ENCODE data around the gene YTHDC1.
A peak's percentile ranks its signal among the peaks of the same experiment; 100 is the strongest.

The YTHDC1 gene

DNA sequence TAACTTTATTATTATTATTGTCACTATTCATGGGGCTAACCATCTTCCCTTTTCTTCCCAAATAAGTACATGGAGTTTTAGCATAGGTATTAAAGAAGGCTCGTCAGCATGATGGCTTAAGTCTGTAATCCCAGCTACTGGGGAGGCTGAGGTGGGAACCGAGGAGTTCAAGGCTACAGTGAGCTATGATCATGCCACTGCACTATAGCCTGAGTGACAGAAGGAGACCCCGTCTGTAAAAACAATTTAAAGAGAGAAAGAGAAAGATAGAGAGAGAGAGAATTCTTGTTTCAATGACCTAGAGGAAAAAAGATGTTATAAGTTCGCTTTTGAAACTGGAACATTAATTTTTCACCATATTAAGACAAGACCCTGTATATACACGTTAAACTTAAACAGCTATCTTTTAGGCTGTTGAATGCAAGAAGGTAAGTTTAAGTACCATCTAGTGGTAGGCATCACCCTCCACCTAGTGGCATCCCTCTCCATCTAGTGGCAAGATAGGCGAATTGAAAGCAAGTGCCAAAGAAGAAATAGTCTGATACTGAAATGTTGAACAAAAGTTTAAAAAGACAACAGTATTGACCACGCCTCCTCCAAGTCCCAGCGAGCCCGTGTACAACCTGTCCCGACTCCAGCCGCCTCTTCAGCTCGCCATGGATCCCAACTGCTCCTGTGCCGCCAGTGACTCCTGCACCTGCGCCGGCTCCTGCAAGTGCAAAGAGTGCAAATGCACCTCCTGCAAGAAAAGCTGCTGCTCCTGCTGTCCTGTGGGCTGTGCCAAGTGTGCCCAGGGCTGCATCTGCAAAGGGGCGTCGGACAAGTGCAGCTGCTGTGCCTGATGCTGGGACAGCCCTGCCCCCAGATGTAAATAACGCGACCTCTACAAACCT is 26.0 kb upstream of the YTHDC1 start:
- Histone ChIP-seq H3K23ac (ENCODE audit: low read length) (no peak overlapping the region), H4K8ac (ENCODE audit: low read depth, low read length) (no peak overlapping the region), H3K27ac (ENCODE audit: low read depth, low read length) (no peak overlapping the region), H4K5ac (ENCODE audit: low read length) (no peak overlapping the region), H3K4me2 (ENCODE audit: low read length) (peak overlapping the region; percentile 25), H3K56ac (ENCODE audit: low read length) (peak overlapping the region; percentile 54), H3K36me3 (ENCODE audit: control insufficient read depth, insufficient read depth, low read length) (no peaks in the 10 kb centered on the region), H2BK5ac (ENCODE audit: low read length) (no peak overlapping the region), H2AK5ac (ENCODE audit: low read length) (no peak overlapping the region), H2BK15ac (replicated peaks; ENCODE audit: low read depth) (no peak overlapping the region), H3K4me1 (ENCODE audit: control insufficient read depth, low read depth, low read length) (no peaks in the 10 kb centered on the region), H3K79me2 (ENCODE audit: control insufficient read depth, insufficient read depth, low read length) (no peaks in the 10 kb centered on the region), H3K79me1 (ENCODE audit: low read length) (no peaks in the 10 kb centered on the region), H3K4ac (ENCODE audit: low read depth, low read length) (peak overlapping the region; percentile 55), H3K4me3 (ENCODE audit: low read length) (no peak overlapping the region), H2BK120ac (ENCODE audit: low read depth, low read length) (no peak overlapping the region), H3K27me3 (ENCODE audit: insufficient read depth, low read length, poor library complexity) (no peaks in the 10 kb centered on the region), H3K9ac (ENCODE audit: low read length) (peak overlapping the region; percentile 18), H3K18ac (ENCODE audit: low read length) (no peak overlapping the region)
- peak; percentile 82 for DNase-seq
- WGBS (ENCODE audit: extremely low coverage, insufficient coverage, low lambda C conversion rate), result no CpG with 5 or more reads among the region's 19 CpGs

DNA sequence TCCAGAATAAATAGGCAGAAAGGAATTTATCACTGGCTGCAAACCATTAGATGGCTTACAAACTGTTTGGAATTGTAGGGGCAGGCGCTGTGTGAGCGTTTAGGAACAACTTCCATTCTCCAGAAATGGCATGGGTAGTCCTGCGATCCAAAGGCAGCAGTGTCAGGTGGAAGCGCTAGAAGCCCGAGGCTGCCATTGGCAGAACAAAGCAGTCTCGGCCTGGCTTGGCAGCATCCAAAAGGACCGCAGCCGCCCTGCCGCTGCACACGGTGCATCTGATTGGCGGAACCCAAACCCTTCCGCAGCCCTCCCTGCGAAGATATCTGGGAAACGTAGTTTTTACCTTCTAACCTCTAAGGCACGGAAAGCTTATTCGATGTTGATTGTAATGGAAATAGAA is 23.6 kb upstream of the YTHDC1 start:
- no peak overlapping the region for H3K27ac ChIP-seq (ENCODE audit: low read depth, low read length)
- H3K27me3 ChIP-seq (ENCODE audit: insufficient read depth, low read length, poor library complexity), result no peaks in the 10 kb centered on the region
- H4K5ac ChIP-seq (ENCODE audit: low read length), result no peak overlapping the region
- H3K79me1 ChIP-seq (ENCODE audit: low read length), result no peaks in the 10 kb centered on the region
- H3K4me3 ChIP-seq (ENCODE audit: low read length), result no peak overlapping the region
- H3K23ac ChIP-seq (ENCODE audit: low read length), result no peak overlapping the region
- no peaks in the 10 kb centered on the region for H3K79me2 ChIP-seq (ENCODE audit: control insufficient read depth, insufficient read depth, low read length)
- peak overlapping the region; percentile 45 for H3K4me2 ChIP-seq (ENCODE audit: low read length)
- H2BK5ac ChIP-seq (ENCODE audit: low read length), result no peak overlapping the region
- H3K4ac ChIP-seq (ENCODE audit: low read depth, low read length), result no peak overlapping the region
- H3K56ac ChIP-seq (ENCODE audit: low read length), result peak overlapping the region; percentile 54
- peak overlapping the region; percentile 41 for H3K9ac ChIP-seq (ENCODE audit: low read length)
- no peaks in the 10 kb centered on the region for H3K36me3 ChIP-seq (ENCODE audit: control insufficient read depth, insufficient read depth, low read length)
- no peak overlapping the region for H2BK120ac ChIP-seq (ENCODE audit: low read depth, low read length)
- no peak overlapping the region for H3K18ac ChIP-seq (ENCODE audit: low read length)
- peak; percentile 92 for DNase-seq
- no peak overlapping the region for H2BK15ac ChIP-seq (replicated peaks; ENCODE audit: low read depth)
- H2AK5ac ChIP-seq (ENCODE audit: low read length), result no peak overlapping the region
- no peaks in the 10 kb centered on the region for H3K4me1 ChIP-seq (ENCODE audit: control insufficient read depth, low read depth, low read length)
- H4K8ac ChIP-seq (ENCODE audit: low read depth, low read length), result no peak overlapping the region
- no CpG with 5 or more reads among the region's 16 CpGs for WGBS (ENCODE audit: extremely low coverage, insufficient coverage, low lambda C conversion rate)

DNA sequence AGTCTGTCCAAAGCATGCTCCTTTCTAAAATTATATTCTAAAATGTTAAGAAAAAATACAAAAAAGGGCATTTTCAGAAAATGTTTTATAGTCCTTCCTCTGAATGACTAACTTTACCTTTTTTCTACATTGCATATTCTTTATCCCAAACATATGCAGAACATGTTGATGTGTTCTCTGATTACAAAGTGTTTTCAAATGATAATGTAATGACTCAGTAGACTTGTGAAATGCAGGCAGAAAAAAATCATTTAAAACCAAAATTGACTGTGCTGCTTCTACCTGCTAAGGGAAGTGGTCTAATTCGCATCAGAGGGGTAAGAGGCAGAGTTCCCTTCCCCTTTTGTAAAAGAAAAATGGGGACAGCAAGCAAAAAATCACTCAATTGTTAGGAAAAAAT is 22.7 kb upstream of the YTHDC1 start:
- peak overlapping the region; percentile 4 for H3K56ac ChIP-seq (ENCODE audit: low read length)
- WGBS (ENCODE audit: extremely low coverage, insufficient coverage, low lambda C conversion rate), result no CpG with 5 or more reads among the region's 1 CpG
- peak overlapping the region; percentile 51 for H3K18ac ChIP-seq (ENCODE audit: low read length)
- no peak overlapping the region for H3K4ac ChIP-seq (ENCODE audit: low read depth, low read length)
- no peaks in the 10 kb centered on the region for H3K79me2 ChIP-seq (ENCODE audit: control insufficient read depth, insufficient read depth, low read length)
- no peak overlapping the region for H3K4me2 ChIP-seq (ENCODE audit: low read length)
- H3K79me1 ChIP-seq (ENCODE audit: low read length), result no peaks in the 10 kb centered on the region
- no peak overlapping the region for H2AK5ac ChIP-seq (ENCODE audit: low read length)
- no peak overlapping the region for H2BK120ac ChIP-seq (ENCODE audit: low read depth, low read length)
- H2BK15ac ChIP-seq (replicated peaks; ENCODE audit: low read depth), result no peak overlapping the region
- H3K9ac ChIP-seq (ENCODE audit: low read length), result no peak overlapping the region
- no peaks in the 10 kb centered on the region for H3K27me3 ChIP-seq (ENCODE audit: insufficient read depth, low read length, poor library complexity)
- no peak overlapping the region for H2BK5ac ChIP-seq (ENCODE audit: low read length)
- no peak overlapping the region for H4K5ac ChIP-seq (ENCODE audit: low read length)
- H4K8ac ChIP-seq (ENCODE audit: low read depth, low read length), result no peak overlapping the region
- no peaks in the 10 kb centered on the region for H3K36me3 ChIP-seq (ENCODE audit: control insufficient read depth, insufficient read depth, low read length)
- no peak overlapping the region for H3K4me3 ChIP-seq (ENCODE audit: low read length)
- H3K27ac ChIP-seq (ENCODE audit: low read depth, low read length), result peak overlapping the region; percentile 16
- DNase-seq, result peak; percentile 48
- H3K23ac ChIP-seq (ENCODE audit: low read length), result no peak overlapping the region
- H3K4me1 ChIP-seq (ENCODE audit: control insufficient read depth, low read depth, low read length), result no peaks in the 10 kb centered on the region

DNA sequence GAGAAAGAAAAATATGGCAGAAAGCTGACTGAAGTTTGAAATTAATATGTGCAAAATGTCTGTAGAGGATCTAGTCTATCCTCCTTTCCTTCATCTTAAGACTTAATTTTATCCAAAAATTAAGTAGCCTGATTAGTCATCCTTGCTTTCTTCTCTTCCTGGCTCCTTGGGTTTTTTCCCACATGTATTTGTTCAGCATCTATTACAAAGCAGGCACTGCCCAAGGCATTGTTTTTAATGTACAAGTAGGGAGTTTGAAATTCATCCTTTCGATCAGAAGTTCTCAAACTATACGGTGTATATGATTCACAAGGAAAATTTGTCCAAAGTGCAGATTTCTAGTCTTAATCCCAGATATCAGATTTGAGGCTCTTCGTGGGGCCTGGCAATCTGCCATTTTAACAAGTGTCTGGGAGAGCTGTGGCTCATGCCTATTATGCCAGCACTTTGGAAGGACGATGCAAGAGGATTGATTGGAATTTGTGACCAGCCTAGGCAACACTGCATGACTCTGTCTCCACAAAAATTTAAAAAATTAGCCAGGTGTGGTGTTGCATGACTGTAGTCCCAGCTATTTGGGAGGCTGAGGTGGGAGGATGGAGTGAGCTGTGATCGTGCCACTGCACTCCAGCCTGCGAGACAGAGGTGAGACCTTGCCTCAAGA is 19.4 kb upstream of the YTHDC1 start:
- Histone ChIP-seq H3K4me2 (ENCODE audit: low read length) (no peak overlapping the region), H4K5ac (ENCODE audit: low read length) (no peak overlapping the region), H3K23ac (ENCODE audit: low read length) (no peak overlapping the region), H3K27me3 (ENCODE audit: insufficient read depth, low read length, poor library complexity) (no peaks in the 10 kb centered on the region), H3K18ac (ENCODE audit: low read length) (no peak overlapping the region), H3K4me1 (ENCODE audit: control insufficient read depth, low read depth, low read length) (no peaks in the 10 kb centered on the region), H3K9ac (ENCODE audit: low read length) (no peak overlapping the region), H4K8ac (ENCODE audit: low read depth, low read length) (no peak overlapping the region), H3K36me3 (ENCODE audit: control insufficient read depth, insufficient read depth, low read length) (no peaks in the 10 kb centered on the region), H2AK5ac (ENCODE audit: low read length) (no peak overlapping the region), H3K27ac (ENCODE audit: low read depth, low read length) (no peak overlapping the region), H3K4me3 (ENCODE audit: low read length) (no peak overlapping the region), H3K79me2 (ENCODE audit: control insufficient read depth, insufficient read depth, low read length) (no peaks in the 10 kb centered on the region), H3K79me1 (ENCODE audit: low read length) (no peaks in the 10 kb centered on the region), H2BK120ac (ENCODE audit: low read depth, low read length) (no peak overlapping the region), H2BK5ac (ENCODE audit: low read length) (no peak overlapping the region), H2BK15ac (replicated peaks; ENCODE audit: low read depth) (peak overlapping the region; percentile 62), H3K56ac (ENCODE audit: low read length) (no peak overlapping the region), H3K4ac (ENCODE audit: low read depth, low read length) (no peak overlapping the region)
- peak; percentile 74 for DNase-seq
- no CpG with 5 or more reads among the region's 6 CpGs for WGBS (ENCODE audit: extremely low coverage, insufficient coverage, low lambda C conversion rate)

DNA sequence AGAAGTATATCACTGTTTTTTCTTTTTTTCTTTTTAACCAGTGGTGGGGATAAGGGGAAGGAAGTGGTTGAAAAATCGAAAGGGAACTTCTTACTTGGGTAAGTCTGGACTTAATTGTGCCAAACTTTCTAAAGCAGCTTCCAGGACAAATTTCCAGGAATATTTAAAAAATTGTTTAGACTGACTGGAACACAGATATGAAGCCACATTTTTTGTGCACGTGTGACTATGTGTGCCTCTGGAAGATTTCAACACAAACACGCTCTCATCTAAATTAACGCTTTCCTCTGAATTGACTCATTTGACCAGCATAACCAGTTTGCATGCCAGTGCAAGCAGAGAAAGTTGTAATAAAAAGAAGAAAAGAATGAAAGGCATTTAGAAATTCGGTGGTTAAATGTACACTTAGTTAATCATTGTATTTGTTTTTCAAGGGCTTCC is 18.8 kb upstream of the YTHDC1 start:
- no CpG with 5 or more reads among the region's 5 CpGs for WGBS (ENCODE audit: extremely low coverage, insufficient coverage, low lambda C conversion rate)
- H3K27ac ChIP-seq (ENCODE audit: low read depth, low read length), result no peak overlapping the region
- H3K4me2 ChIP-seq (ENCODE audit: low read length), result no peak overlapping the region
- no peaks in the 10 kb centered on the region for H3K79me1 ChIP-seq (ENCODE audit: low read length)
- no peak overlapping the region for H2BK5ac ChIP-seq (ENCODE audit: low read length)
- H3K36me3 ChIP-seq (ENCODE audit: control insufficient read depth, insufficient read depth, low read length), result no peaks in the 10 kb centered on the region
- no peak overlapping the region for H2BK15ac ChIP-seq (replicated peaks; ENCODE audit: low read depth)
- H4K5ac ChIP-seq (ENCODE audit: low read length), result no peak overlapping the region
- no peak for DNase-seq
- H3K4me1 ChIP-seq (ENCODE audit: control insufficient read depth, low read depth, low read length), result no peaks in the 10 kb centered on the region
- no peak overlapping the region for H3K4ac ChIP-seq (ENCODE audit: low read depth, low read length)
- no peak overlapping the region for H3K18ac ChIP-seq (ENCODE audit: low read length)
- H3K79me2 ChIP-seq (ENCODE audit: control insufficient read depth, insufficient read depth, low read length), result no peaks in the 10 kb centered on the region
- no peak overlapping the region for H4K8ac ChIP-seq (ENCODE audit: low read depth, low read length)
- no peak overlapping the region for H3K4me3 ChIP-seq (ENCODE audit: low read length)
- no peak overlapping the region for H3K23ac ChIP-seq (ENCODE audit: low read length)
- H3K56ac ChIP-seq (ENCODE audit: low read length), result no peak overlapping the region
- H3K27me3 ChIP-seq (ENCODE audit: insufficient read depth, low read length, poor library complexity), result no peaks in the 10 kb centered on the region
- no peak overlapping the region for H2AK5ac ChIP-seq (ENCODE audit: low read length)
- no peak overlapping the region for H2BK120ac ChIP-seq (ENCODE audit: low read depth, low read length)
- H3K9ac ChIP-seq (ENCODE audit: low read length), result no peak overlapping the region

Measured in mesendoderm (in vitro differentiated cells).